K562 (cell line): Measurements from ENCODE around the gene VAC14. TPM values are rescaled to one million over a fixed set of nuclear protein-coding genes. Genes with fewer than 3 reads are reported as not detected.

Experiments
- ATAC-seq: fragments of 200-7000 bp; cut with Tn5 transposase; 3 replicates; pipeline ENCODE4 v1.9.1; 2020; ENCODE audit warnings: moderate library complexity
- BruUV-seq: library from RNA; stranded (reverse); fragments of 400-500 nt; replicated peaks from 2 replicates; lab custom pipeline; 2021; lab: Mats Ljungman, UMichigan
- CTCF ChIA-PET: fragments of 300-600 bp; formaldehyde crosslinking; extraction: SDS; loops from one replicate; lab custom pipeline; 2021; ENCODE audit warnings: low intra/inter-chr PET ratio; lab: Yijun Ruan, JAX
- POLR2A ChIA-PET: fragments of 300-600, 350-650 bp; sonication (Branson Sonifier 250); formaldehyde crosslinking; extraction: SDS; loops from one replicate; lab custom pipeline; 2021; ENCODE audit warnings: antibody characterized with exemption, inconsistent platforms; lab: Yijun Ruan, JAX
- DNase-seq, 4 experiments: peaks; one replicate each; pipeline versions ENCODE4 v3.0.0 to v3.0.0-alpha.2; 2011 to 2018; ENCODE audit warnings: low spot score in 3 of 4, mixed read lengths in 3 of 4; ENCODE audit errors: extremely low read depth in 1 of 4
- FAIRE-seq: peaks from 2 replicates; lab custom pipeline; 2011; peaks lifted over from hg19 to GRCh38; lab: Jason Lieb, UNC
- H2AFZ ChIP-seq: 2 replicates; pipeline ENCODE4 v1.6.0; 2011; ENCODE audit warnings: low read depth, low read length, control low read depth, inconsistent platforms
- H3K27ac ChIP-seq: fragments of 200-600 bp; 3 replicates; pipeline ENCODE4 v1.8.0; 2011; ENCODE audit warnings: low read depth, mild to moderate bottlenecking, control low read depth, inconsistent platforms, low read length, moderate library complexity, mixed read lengths; ENCODE audit errors: extremely low read depth
- H3K27me3 ChIP-seq, 2 experiments: fragments of 300-600 bp in 1 of 2; 2 replicates in 1 of 2; 3 replicates in 1 of 2; pipeline versions ENCODE4 v1.6.0 to v1.8.0; 2011; ENCODE audit warnings: inconsistent platforms in 2 of 2, low read length in 2 of 2, mild to moderate bottlenecking in 1 of 2, mixed read lengths in 1 of 2, moderate library complexity in 1 of 2; ENCODE audit not compliant: control insufficient read depth in 2 of 2, insufficient read depth in 2 of 2
- H3K36me3 ChIP-seq: fragments of 300-600 bp; 3 replicates; pipeline ENCODE4 v1.8.0; 2011; ENCODE audit warnings: mild to moderate bottlenecking, low read length, inconsistent platforms; ENCODE audit not compliant: control insufficient read depth, insufficient read depth
- H3K4me1 ChIP-seq, 2 experiments: fragments of 200-600 bp in 1 of 2; replicated peaks in 1 of 2; 2 replicates in 1 of 2; 3 replicates in 1 of 2; pipeline versions ENCODE4 v1.5.1 to v1.8.0; 2011; ENCODE audit warnings: inconsistent platforms in 2 of 2, low read length in 2 of 2, mild to moderate bottlenecking in 1 of 2, mixed read lengths in 1 of 2, moderate library complexity in 1 of 2; ENCODE audit not compliant: control insufficient read depth in 2 of 2, insufficient read depth in 2 of 2
- H3K4me2 ChIP-seq: 2 replicates; pipeline ENCODE4 v1.6.1; 2011; ENCODE audit warnings: low read length, control low read depth, inconsistent platforms, mixed read lengths; ENCODE audit not compliant: insufficient read depth
- H3K4me3 ChIP-seq: fragments of 200-600 bp; sonication (generic), shearing (Covaris generic); 2 replicates; pipeline ENCODE4 v1.5.1; 2016; ENCODE audit warnings: control low read depth, inconsistent platforms
- H3K79me2 ChIP-seq: fragments of 200-600 bp; 3 replicates; pipeline ENCODE4 v1.8.0; 2011; ENCODE audit warnings: low read length, inconsistent platforms; ENCODE audit not compliant: control insufficient read depth, insufficient read depth
- H3K9ac ChIP-seq, 2 experiments: 2 replicates each; pipeline versions ENCODE4 v1.6.0 to v1.6.1; 2011; ENCODE audit warnings: low read depth in 2 of 2, low read length in 2 of 2, control low read depth in 1 of 2, inconsistent platforms in 1 of 2, mild to moderate bottlenecking in 1 of 2, mixed read lengths in 1 of 2; ENCODE audit not compliant: insufficient read depth in 1 of 2
- H3K9me1 ChIP-seq: one replicate; pipeline ENCODE4 v1.6.0; 2011; ENCODE audit warnings: inconsistent platforms, mild to moderate bottlenecking, low read length, moderate library complexity; ENCODE audit not compliant: control insufficient read depth, insufficient read depth
- H3K9me3 ChIP-seq: replicated peaks from 2 replicates; pipeline ENCODE4 v1.5.1; 2011; ENCODE audit warnings: low read depth, low read length, inconsistent platforms; ENCODE audit not compliant: control insufficient read depth, insufficient read depth
- H4K20me1 ChIP-seq: replicated peaks from 2 replicates; pipeline ENCODE4 v1.6.1; 2011; ENCODE audit warnings: low read length, inconsistent platforms, mixed read lengths; ENCODE audit not compliant: control insufficient read depth, insufficient read depth
- EZH2 ChIP-seq: IDR thresholded peaks from 2 replicates; pipeline ENCODE4 v1.6.1; 2012; ENCODE audit warnings: low read depth, mild to moderate bottlenecking, inconsistent platforms, low read length, borderline replicate concordance
- GTF2F1 ChIP-seq: IDR thresholded peaks from 2 replicates; pipeline ENCODE4 v1.6.1; 2011; ENCODE audit warnings: low read depth, low read length, improper control_type of control experiment
- MCM5 ChIP-seq: fragments of 450-650 bp; IDR thresholded peaks from 2 replicates; pipeline ENCODE4 v1.6.1; 2016; ENCODE audit warnings: low read depth
- MTA3 ChIP-seq: fragments of 450-650 bp; formaldehyde crosslinking; IDR thresholded peaks from 2 replicates; pipeline ENCODE4 v1.6.1; 2017; ENCODE audit warnings: mild to moderate bottlenecking, borderline replicate concordance
- NFIC ChIP-seq: fragments of 450-650 bp; IDR thresholded peaks from 2 replicates; pipeline ENCODE4 v1.6.1; 2017; ENCODE audit warnings: mild to moderate bottlenecking, inconsistent platforms
- OTX1 ChIP-seq: fragments of 450-650 bp; formaldehyde crosslinking; IDR thresholded peaks from 2 replicates; pipeline ENCODE4 v1.4.0; 2022; ENCODE audit warnings: mild to moderate bottlenecking
- PHF20 ChIP-seq: fragments of 450-650 bp; IDR thresholded peaks from 2 replicates; pipeline ENCODE4 v1.6.1; 2018; ENCODE audit not compliant: partially characterized antibody
- RCOR1 ChIP-seq, 2 experiments: IDR thresholded peaks; 2 replicates each; pipeline ENCODE4 v1.6.1; 2012; ENCODE audit warnings: low read depth in 2 of 2, low read length in 2 of 2, borderline replicate concordance in 1 of 2, improper control_type of control experiment in 1 of 2
- RFX1 ChIP-seq: fragments of 450-650 bp; IDR thresholded peaks from 2 replicates; pipeline ENCODE4 v1.6.1; 2016; ENCODE audit warnings: mild to moderate bottlenecking, moderate library complexity
- WGBS: fragments of 100-300 bp; shearing (Covaris generic); methylation state at CpG from one replicate; pipeline ENCODE4 v1.1.6; 2016; ENCODE audit warnings: low coverage, mixed read lengths; ENCODE audit not compliant: insufficient coverage; ENCODE audit errors: missing lambda C conversion rate; 5-methylcytosine and 5-hydroxymethylcytosine counted together
- in situ Hi-C: fragments of 300-500 bp; cut with MboI; formaldehyde crosslinking; loops from 4 replicates; pipeline ENCODE4 v1.15.0; 2018; ENCODE audit warnings: inconsistent platforms, mixed read lengths
- intact Hi-C: fragments of 100-400 bp; cut with micrococcal nuclease; formaldehyde crosslinking; loops from 2 replicates; pipeline ENCODE4 v1.14.2; 2022
- polyA plus RNA-seq, 8 experiments: library from polyadenylated mRNA; depleted of rRNA in 4 of 8; stranded (reverse) in 5 of 8; unstranded in 3 of 8; fragments of >200 nt; fragmentation: Nextera tagmentation in 2 of 8; fragmentation: Illumina TruSeq in 1 of 8; extraction: Ambion mirVana in 2 of 8; extraction: Trizol in 1 of 8; gene quantifications; 2 replicates each; pipeline versions ENCODE4 v1.2.1 to v1.2.3, GENCODE V29; 2011 to 2014; ENCODE audit warnings: inconsistent platforms in 1 of 8, missing spikeins in 1 of 8
- total RNA-seq, 7 experiments: library from RNA; depleted of rRNA in 6 of 7; stranded (reverse); fragments of >200 nt in 6 of 7; fragmentation: Illumina TruSeq in 2 of 7; extraction: Trizol in 2 of 7; gene quantifications; 2 replicates each; pipeline versions ENCODE4 v1.2.1 to v1.2.3, GENCODE V29; 2011 to 2021; ENCODE audit warnings: low replicate concordance in 1 of 7
- TF ChIP-seq, protein P1 (sequence below): fragments of 450-650 bp; IDR thresholded peaks from 2 replicates; pipeline ENCODE4 v1.6.1; 2016; ENCODE audit warnings: missing biosample characterization, missing genetic modification characterization
- TF ChIP-seq, protein P2 (sequence below): fragments of 450-650 bp; IDR thresholded peaks from 2 replicates; pipeline ENCODE4 v1.6.1; 2016
- TF ChIP-seq, protein P3 (sequence below): fragments of 250-450 bp; sonication (Bioruptor Pico); IDR thresholded peaks from 2 replicates; pipeline ENCODE4 v1.5.0; 2022; ENCODE audit warnings: mild to moderate bottlenecking

Gene VAC14
- total and polyA plus RNA-seq, 9 of the 15 experiments (the other 6 are each of a cell fraction or from before 2014, with no cell fraction given) = 1.3 to 41.6 (median 26.6) TPM

DNA sequence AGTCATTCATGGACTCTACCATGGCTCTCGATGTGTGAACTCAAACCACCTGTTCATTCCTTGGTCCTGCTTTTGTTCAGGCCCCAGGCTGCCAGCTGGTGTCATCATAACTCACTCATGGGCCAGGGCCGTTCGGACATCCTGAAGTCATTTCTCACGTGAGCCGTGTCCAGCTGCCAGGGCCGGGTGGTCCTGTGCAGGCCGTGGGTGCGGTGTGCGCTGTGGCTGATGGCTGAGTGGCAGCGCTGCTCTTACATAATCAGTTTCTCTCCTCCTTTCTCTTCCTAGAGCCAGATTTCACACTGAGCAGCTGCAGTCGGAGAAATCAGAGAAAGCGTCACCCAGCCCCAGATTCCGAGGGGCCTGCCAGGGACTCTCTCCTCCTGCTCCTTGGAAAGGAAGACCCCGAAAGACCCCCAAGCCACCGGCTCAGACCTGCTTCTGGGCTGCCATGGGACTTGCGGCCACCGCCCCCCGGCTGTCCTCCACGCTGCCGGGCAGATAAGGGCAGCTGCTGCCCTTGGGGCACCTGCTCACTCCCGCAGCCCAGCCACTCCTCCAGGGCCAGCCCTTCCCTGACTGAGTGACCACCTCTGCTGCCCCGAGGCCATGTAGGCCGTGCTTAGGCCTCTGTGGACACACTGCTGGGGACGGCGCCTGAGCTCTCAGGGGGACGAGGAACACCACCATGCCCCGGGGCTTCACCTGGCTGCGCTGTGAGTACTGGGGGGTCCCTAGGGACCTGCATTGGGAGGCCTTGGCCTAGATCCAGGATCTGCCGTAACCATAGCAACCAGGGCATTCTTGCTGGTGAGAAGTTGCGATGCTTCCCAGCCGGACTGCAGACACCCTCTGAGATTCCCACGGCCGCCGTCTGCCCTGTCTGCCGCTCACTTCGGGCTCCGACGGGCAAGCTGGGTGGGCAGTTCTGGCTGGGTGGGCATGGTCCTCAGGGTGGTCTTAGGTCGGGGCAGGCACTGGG lies 154.4 kb downstream of the VAC14 start, which contains the start of gene IL34:
Gene IL34, plus strand, starts transcription at position 300 of the 982 bp plus-strand sequence. Its CDS starts 389 bp downstream, at position 689.
- no TSS peak for BruUV-seq
- in situ Hi-C loops = no loop called here
- DNase-seq (no peak), ATAC-seq (peak; percentile 36; the same call in 2 of the 3 replicates), FAIRE-seq (no peak)
- Histone ChIP-seq H3K79me2 (no peaks in the 10 kb centered on the region), H3K9ac (peak within 1 kb of the TSS in 1 of 2 experiments; percentile 26; a peak in 2 of 4 replicates), H3K9me1 (no peaks in the 10 kb centered on the region), H3K4me3 (no peak within 1 kb of the TSS), H3K9me3 (no peaks in the 10 kb centered on the region), H4K20me1 (no peaks in the 10 kb centered on the region; the same call in 1 of the 2 replicates), H2AFZ (no peak within 1 kb of the TSS), H3K4me2 (no peak within 1 kb of the TSS), H3K27ac (no peak within 1 kb of the TSS), H3K4me1 (peaks cover 0 to 15% of the 10 kb centered on the region in 2 experiments; a peak in 3 of 5 replicates), H3K36me3 (no peaks in the 10 kb centered on the region), H3K27me3 (peaks cover 20 to 46% of the 10 kb centered on the region in 2 experiments; a peak in 3 of 5 replicates)
- ChIA-PET POLR2A (interaction anchor here (0.6 kb wide), 1 partner anchor 15 kb away, joined by 3 read pairs; no protein-coding TSS in a partner anchor), CTCF (no interaction called here)
- 19% methylated on average over 32 of the region's 39 CpGs for WGBS
- no peak for TF ChIP-seq RCOR1 (IDR thresholded peaks at IDR 0.05; ENCODE audit: borderline replicate concordance in 1 of 2, low read depth in 2 of 2, low read length in 2 of 2)
- TF ChIP-seq MCM5 = no peak
- TF ChIP-seq, protein P1, sequence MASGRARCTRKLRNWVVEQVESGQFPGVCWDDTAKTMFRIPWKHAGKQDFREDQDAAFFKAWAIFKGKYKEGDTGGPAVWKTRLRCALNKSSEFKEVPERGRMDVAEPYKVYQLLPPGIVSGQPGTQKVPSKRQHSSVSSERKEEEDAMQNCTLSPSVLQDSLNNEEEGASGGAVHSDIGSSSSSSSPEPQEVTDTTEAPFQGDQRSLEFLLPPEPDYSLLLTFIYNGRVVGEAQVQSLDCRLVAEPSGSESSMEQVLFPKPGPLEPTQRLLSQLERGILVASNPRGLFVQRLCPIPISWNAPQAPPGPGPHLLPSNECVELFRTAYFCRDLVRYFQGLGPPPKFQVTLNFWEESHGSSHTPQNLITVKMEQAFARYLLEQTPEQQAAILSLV = no peak
- peak; percentile 91 for TF ChIP-seq RFX1
- TF ChIP-seq MTA3 = no peak
- TF ChIP-seq, protein P2, sequence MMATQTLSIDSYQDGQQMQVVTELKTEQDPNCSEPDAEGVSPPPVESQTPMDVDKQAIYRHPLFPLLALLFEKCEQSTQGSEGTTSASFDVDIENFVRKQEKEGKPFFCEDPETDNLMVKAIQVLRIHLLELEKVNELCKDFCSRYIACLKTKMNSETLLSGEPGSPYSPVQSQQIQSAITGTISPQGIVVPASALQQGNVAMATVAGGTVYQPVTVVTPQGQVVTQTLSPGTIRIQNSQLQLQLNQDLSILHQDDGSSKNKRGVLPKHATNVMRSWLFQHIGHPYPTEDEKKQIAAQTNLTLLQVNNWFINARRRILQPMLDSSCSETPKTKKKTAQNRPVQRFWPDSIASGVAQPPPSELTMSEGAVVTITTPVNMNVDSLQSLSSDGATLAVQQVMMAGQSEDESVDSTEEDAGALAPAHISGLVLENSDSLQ = 0 out of 2 replicates have a peak, but pooled peaks have one; percentile 27
- no peak for TF ChIP-seq GTF2F1
- peak; percentile 25; the same call in 1 of the 2 replicates for TF ChIP-seq EZH2
- TF ChIP-seq, protein P3, sequence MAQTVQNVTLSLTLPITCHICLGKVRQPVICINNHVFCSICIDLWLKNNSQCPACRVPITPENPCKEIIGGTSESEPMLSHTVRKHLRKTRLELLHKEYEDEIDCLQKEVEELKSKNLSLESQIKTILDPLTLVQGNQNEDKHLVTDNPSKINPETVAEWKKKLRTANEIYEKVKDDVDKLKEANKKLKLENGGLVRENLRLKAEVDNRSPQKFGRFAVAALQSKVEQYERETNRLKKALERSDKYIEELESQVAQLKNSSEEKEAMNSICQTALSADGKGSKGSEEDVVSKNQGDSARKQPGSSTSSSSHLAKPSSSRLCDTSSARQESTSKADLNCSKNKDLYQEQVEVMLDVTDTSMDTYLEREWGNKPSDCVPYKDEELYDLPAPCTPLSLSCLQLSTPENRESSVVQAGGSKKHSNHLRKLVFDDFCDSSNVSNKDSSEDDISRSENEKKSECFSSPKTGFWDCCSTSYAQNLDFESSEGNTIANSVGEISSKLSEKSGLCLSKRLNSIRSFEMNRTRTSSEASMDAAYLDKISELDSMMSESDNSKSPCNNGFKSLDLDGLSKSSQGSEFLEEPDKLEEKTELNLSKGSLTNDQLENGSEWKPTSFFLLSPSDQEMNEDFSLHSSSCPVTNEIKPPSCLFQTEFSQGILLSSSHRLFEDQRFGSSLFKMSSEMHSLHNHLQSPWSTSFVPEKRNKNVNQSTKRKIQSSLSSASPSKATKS (CRISPR knock-in tag) = no peak
- TF ChIP-seq NFIC = peak; percentile 75
- TF ChIP-seq PHF20 = no peak
- no peak for TF ChIP-seq OTX1
- intact Hi-C loops = no loop called here
